GM23338 (cell line): Measurements from ENCODE around the gene PAX2. TPM values are rescaled to one million over a fixed set of nuclear protein-coding genes. Genes with fewer than 3 reads are reported as not detected.

Source experiments
- ATAC-seq: fragments of 200-7000 bp; cut with Tn5 transposase; 3 replicates; pipeline ENCODE4 v1.9.1; 2020
- DNase-seq: peaks from one replicate; pipeline ENCODE4 v3.0.0-alpha.2; 2015; ENCODE audit warnings: low spot score
- H2AFZ ChIP-seq: fragments of 200-600 bp; sonication (generic); 2 replicates; pipeline ENCODE4 v1.8.0; 2016; ENCODE audit warnings: antibody characterized with exemption, mild to moderate bottlenecking, moderate library complexity
- H3F3A ChIP-seq: fragments of 200-600 bp; sonication (generic); replicated peaks from 2 replicates; pipeline ENCODE4 v1.8.0; 2017; ENCODE audit warnings: antibody characterized with exemption, mixed run types, low read depth
- H3K27ac ChIP-seq: fragments of 200-600 bp; sonication (generic); 2 replicates; pipeline ENCODE4 v1.6.1; 2016; ENCODE audit warnings: low read depth
- H3K27me3 ChIP-seq: fragments of 200-600 bp; sonication (generic); 2 replicates; pipeline ENCODE4 v1.8.0; 2016; ENCODE audit warnings: mild to moderate bottlenecking, mixed run types, moderate library complexity; ENCODE audit not compliant: insufficient read depth
- H3K36me3 ChIP-seq: fragments of 200-600 bp; sonication (generic); 2 replicates; pipeline ENCODE4 v1.8.0; 2016; ENCODE audit warnings: mild to moderate bottlenecking; ENCODE audit not compliant: insufficient read depth
- H3K4me1 ChIP-seq: fragments of 200-600 bp; sonication (generic); 2 replicates; pipeline ENCODE4 v1.8.0; 2016; ENCODE audit warnings: mild to moderate bottlenecking, moderate library complexity; ENCODE audit not compliant: insufficient read depth
- H3K4me2 ChIP-seq: fragments of 200-600 bp; sonication (generic); 2 replicates; pipeline ENCODE4 v1.7.1; 2017; ENCODE audit warnings: mixed run types
- H3K4me3 ChIP-seq: fragments of 200-600 bp; sonication (generic); 2 replicates; pipeline ENCODE4 v1.6.1; 2016; ENCODE audit warnings: mixed run types
- H3K79me2 ChIP-seq: fragments of 200-600 bp; sonication (generic); replicated peaks from 2 replicates; pipeline ENCODE4 v1.8.0; 2017; ENCODE audit warnings: mild to moderate bottlenecking; ENCODE audit not compliant: insufficient read depth
- H3K9me2 ChIP-seq: fragments of 200-600 bp; sonication (generic); 2 replicates; pipeline ENCODE4 v1.8.0; 2017; ENCODE audit not compliant: insufficient read depth
- H4K20me1 ChIP-seq: fragments of 200-600 bp; sonication (generic); replicated peaks from 2 replicates; pipeline ENCODE4 v1.8.0; 2017; ENCODE audit warnings: mild to moderate bottlenecking; ENCODE audit not compliant: insufficient read depth
- H3K27ac Mint-ChIP-seq: 2 replicates; pipeline ENCODE4 v1.8.0; 2020; ENCODE audit warnings: inconsistent platforms, mild to moderate bottlenecking, moderate library complexity, mixed read lengths
- H3K27me3 Mint-ChIP-seq: 3 replicates; pipeline ENCODE4 v1.8.0; 2022; ENCODE audit warnings: low read depth, mild to moderate bottlenecking, moderate library complexity, mixed read lengths, inconsistent platforms; ENCODE audit not compliant: insufficient read depth, poor library complexity
- H3K36me3 Mint-ChIP-seq: 3 replicates; pipeline ENCODE4 v1.8.0; 2021; ENCODE audit warnings: low read depth, mild to moderate bottlenecking, inconsistent platforms, moderate library complexity, mixed read lengths
- H3K4me1 Mint-ChIP-seq: 3 replicates; pipeline ENCODE4 v1.8.0; 2020; ENCODE audit warnings: mild to moderate bottlenecking, inconsistent platforms, mixed read lengths
- H3K4me3 Mint-ChIP-seq: 3 replicates; pipeline ENCODE4 v1.8.0; 2021; ENCODE audit warnings: moderate library complexity, mild to moderate bottlenecking, inconsistent platforms, mixed read lengths
- H3K9me3 Mint-ChIP-seq: 3 replicates; pipeline ENCODE4 v1.8.0; 2020; ENCODE audit warnings: moderate library complexity, mild to moderate bottlenecking, inconsistent platforms, mixed read lengths
- CREB1 ChIP-seq: fragments of 250-450 bp; sonication (Bioruptor Pico); IDR thresholded peaks from 2 replicates; pipeline ENCODE4 v1.5.0; 2020; ENCODE audit warnings: low read depth, mild to moderate bottlenecking, moderate library complexity
- EZH2 ChIP-seq: fragments of 200-600 bp; sonication (generic); IDR thresholded peaks from one replicate; pipeline ENCODE4 v1.8.0; 2017; ENCODE audit warnings: antibody characterized with exemption, mild to moderate bottlenecking, low read depth; ENCODE audit not compliant: unreplicated experiment
- JUNB ChIP-seq: IDR thresholded peaks from one replicate; pipeline ENCODE4 v1.6.1; 2016; ENCODE audit warnings: antibody characterized with exemption; ENCODE audit not compliant: unreplicated experiment
- ZNF114 ChIP-seq: fragments of 250-450 bp; sonication (Bioruptor Pico); IDR thresholded peaks from 2 replicates; pipeline ENCODE4 v1.5.0; 2020; ENCODE audit warnings: mild to moderate bottlenecking, moderate library complexity
- polyA plus RNA-seq: library from polyadenylated mRNA; unstranded; fragments of >200 nt; fragmentation: Nextera tagmentation; extraction: Ambion mirVana; gene quantifications from 2 replicates; pipeline ENCODE4 v1.2.1, GENCODE V29; 2016
- total RNA-seq: library from RNA; depleted of rRNA; stranded (reverse); fragments of >200 nt; shearing (Covaris generic); gene quantifications from 2 replicates; pipeline ENCODE4 v1.2.3, GENCODE V29; 2014
- TF ChIP-seq, protein P1 (sequence below), 2 experiments: fragments of 200-600 bp in 1 of 2; sonication (generic) in 1 of 2; conservative IDR thresholded peaks; 2 replicates each; pipeline versions ENCODE4 v1.5.1 to v1.6.1; 2016 to 2017; ENCODE audit warnings: antibody characterized with exemption in 2 of 2, low read depth in 2 of 2, mild to moderate bottlenecking in 2 of 2, moderate library complexity in 1 of 2
- TF ChIP-seq, protein P2 (sequence below): IDR thresholded peaks from one replicate; pipeline ENCODE4 v1.6.1; 2018; ENCODE audit warnings: antibody characterized with exemption; ENCODE audit not compliant: unreplicated experiment

PAX2 gene
- total and polyA plus RNA-seq, 2 experiments from 2014 or later, result not detected

DNA sequence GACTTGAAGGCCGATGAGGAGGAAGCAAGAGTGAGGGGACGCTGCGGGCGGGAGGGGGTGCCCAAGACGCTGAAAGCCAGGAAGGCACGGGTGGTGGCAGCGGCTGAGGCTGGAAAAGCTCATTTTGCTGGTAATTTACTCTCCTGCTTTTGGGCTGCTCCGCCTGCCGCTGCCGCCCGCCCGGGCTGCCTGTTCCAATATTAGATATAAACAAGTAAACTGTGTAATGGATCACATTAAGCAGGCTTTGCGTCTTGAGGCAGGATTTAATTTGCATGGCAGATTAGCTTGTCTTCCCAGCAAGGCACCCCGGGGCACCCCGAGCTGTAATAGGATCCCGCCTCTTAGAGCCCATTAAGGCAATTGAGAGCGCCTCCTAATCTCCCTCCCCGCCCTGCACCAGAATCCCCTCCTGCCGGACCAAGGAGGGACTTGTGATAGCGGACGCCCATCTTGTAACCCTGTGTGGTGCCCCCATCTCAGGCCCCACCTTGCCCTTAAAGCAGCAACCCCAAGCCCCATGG, 121.3 kb downstream of the PAX2 start:
- Histone ChIP-seq H3K36me3 (no peaks in the 10 kb centered on the region; the same call in 1 of the 2 replicates), H3K27me3 (peaks cover 38% of the 10 kb centered on the region), H3K4me1 (peaks cover 8% of the 10 kb centered on the region; the same call in 1 of the 2 replicates), H4K20me1 (no peaks in the 10 kb centered on the region), H3F3A (no peaks in the 10 kb centered on the region), H3K4me3 (peak overlapping the region; percentile 54), H2AFZ (peak overlapping the region; percentile 98; the same call in 1 of the 2 replicates), H3K4me2 (peak overlapping the region; percentile 90), H3K27ac (no peak overlapping the region), H3K9me2 (no peaks in the 10 kb centered on the region), H3K79me2 (no peaks in the 10 kb centered on the region)
- H3K9me3 Mint-ChIP-seq, result no peaks in the 10 kb centered on the region
- TF ChIP-seq, protein P1, sequence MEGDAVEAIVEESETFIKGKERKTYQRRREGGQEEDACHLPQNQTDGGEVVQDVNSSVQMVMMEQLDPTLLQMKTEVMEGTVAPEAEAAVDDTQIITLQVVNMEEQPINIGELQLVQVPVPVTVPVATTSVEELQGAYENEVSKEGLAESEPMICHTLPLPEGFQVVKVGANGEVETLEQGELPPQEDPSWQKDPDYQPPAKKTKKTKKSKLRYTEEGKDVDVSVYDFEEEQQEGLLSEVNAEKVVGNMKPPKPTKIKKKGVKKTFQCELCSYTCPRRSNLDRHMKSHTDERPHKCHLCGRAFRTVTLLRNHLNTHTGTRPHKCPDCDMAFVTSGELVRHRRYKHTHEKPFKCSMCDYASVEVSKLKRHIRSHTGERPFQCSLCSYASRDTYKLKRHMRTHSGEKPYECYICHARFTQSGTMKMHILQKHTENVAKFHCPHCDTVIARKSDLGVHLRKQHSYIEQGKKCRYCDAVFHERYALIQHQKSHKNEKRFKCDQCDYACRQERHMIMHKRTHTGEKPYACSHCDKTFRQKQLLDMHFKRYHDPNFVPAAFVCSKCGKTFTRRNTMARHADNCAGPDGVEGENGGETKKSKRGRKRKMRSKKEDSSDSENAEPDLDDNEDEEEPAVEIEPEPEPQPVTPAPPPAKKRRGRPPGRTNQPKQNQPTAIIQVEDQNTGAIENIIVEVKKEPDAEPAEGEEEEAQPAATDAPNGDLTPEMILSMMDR (conservative IDR thresholded peaks at IDR 0.05; ENCODE audit: low read depth in 2 of 2), result 0 out of 4 replicates have a peak, but pooled peaks of 1 of the 2 experiments have one; percentile 4
- TF ChIP-seq, protein P2, sequence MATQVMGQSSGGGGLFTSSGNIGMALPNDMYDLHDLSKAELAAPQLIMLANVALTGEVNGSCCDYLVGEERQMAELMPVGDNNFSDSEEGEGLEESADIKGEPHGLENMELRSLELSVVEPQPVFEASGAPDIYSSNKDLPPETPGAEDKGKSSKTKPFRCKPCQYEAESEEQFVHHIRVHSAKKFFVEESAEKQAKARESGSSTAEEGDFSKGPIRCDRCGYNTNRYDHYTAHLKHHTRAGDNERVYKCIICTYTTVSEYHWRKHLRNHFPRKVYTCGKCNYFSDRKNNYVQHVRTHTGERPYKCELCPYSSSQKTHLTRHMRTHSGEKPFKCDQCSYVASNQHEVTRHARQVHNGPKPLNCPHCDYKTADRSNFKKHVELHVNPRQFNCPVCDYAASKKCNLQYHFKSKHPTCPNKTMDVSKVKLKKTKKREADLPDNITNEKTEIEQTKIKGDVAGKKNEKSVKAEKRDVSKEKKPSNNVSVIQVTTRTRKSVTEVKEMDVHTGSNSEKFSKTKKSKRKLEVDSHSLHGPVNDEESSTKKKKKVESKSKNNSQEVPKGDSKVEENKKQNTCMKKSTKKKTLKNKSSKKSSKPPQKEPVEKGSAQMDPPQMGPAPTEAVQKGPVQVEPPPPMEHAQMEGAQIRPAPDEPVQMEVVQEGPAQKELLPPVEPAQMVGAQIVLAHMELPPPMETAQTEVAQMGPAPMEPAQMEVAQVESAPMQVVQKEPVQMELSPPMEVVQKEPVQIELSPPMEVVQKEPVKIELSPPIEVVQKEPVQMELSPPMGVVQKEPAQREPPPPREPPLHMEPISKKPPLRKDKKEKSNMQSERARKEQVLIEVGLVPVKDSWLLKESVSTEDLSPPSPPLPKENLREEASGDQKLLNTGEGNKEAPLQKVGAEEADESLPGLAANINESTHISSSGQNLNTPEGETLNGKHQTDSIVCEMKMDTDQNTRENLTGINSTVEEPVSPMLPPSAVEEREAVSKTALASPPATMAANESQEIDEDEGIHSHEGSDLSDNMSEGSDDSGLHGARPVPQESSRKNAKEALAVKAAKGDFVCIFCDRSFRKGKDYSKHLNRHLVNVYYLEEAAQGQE, result no peak
- peaks cover 36% of the 10 kb centered on the region for H3K27me3 Mint-ChIP-seq
- no peaks in the 10 kb centered on the region for H3K36me3 Mint-ChIP-seq
- H3K4me3 Mint-ChIP-seq, result peak overlapping the region; percentile 66
- H3K4me1 Mint-ChIP-seq, result peaks cover 15% of the 10 kb centered on the region
- DNase-seq (peak; percentile 79), ATAC-seq (peak; percentile 93)
- no peak overlapping the region for H3K27ac Mint-ChIP-seq

DNA sequence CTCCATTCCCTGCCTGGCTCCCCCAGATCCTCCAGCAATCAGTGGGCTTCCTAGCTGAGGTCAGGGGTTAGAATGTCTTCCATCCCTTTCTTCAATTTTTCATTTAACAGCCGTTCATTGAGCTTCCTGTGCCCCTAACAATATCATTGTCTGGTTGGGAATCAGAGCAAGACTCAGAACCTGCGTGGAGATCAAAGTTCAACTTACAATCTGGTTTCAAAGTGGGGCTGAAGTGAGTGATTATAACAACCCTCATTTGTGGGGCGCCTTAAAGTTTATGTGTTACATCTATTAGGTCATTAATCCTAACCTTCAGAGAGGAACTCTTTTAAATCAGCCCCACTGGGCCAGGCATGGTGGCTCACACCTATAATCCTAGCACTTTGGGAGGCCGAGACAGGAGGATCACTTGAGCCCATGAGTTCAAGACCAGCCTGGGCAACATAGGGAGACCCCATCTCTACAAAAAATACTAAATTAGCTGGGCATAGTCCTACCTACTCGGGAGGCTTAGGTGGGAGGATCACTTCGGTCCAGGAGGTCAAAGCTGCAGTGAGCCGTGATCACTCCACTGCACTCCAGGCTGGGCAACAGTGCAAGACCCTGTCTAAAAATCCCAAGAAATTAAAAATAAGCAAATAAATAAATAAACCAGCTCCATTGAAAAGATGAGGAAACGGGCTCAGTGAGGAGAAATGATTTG, 122.0 kb downstream of the PAX2 start:
- no peaks in the 10 kb centered on the region for H3K36me3 Mint-ChIP-seq
- no peaks in the 10 kb centered on the region for H3F3A ChIP-seq
- peak overlapping the region; percentile 84; the same call in 1 of the 2 replicates for H2AFZ ChIP-seq
- no peaks in the 10 kb centered on the region for H4K20me1 ChIP-seq
- H3K4me3 Mint-ChIP-seq, result peak overlapping the region; percentile 66
- no peaks in the 10 kb centered on the region; the same call in 1 of the 2 replicates for H3K36me3 ChIP-seq
- peaks cover 35% of the 10 kb centered on the region for H3K27me3 Mint-ChIP-seq
- peaks cover 37% of the 10 kb centered on the region for H3K27me3 ChIP-seq
- H3K27ac Mint-ChIP-seq, result no peak overlapping the region
- H3K4me1 ChIP-seq, result peaks cover 8% of the 10 kb centered on the region; the same call in 1 of the 2 replicates
- ATAC-seq, result no peak
- peak overlapping the region; percentile 54; the same call in 1 of the 2 replicates for H3K4me3 ChIP-seq
- peak overlapping the region; percentile 90 for H3K4me2 ChIP-seq
- no peak for DNase-seq
- H3K9me3 Mint-ChIP-seq, result no peaks in the 10 kb centered on the region
- no peaks in the 10 kb centered on the region for H3K79me2 ChIP-seq
- H3K4me1 Mint-ChIP-seq, result peaks cover 15% of the 10 kb centered on the region
- no peak overlapping the region for H3K27ac ChIP-seq
- H3K9me2 ChIP-seq, result no peaks in the 10 kb centered on the region
- TF ChIP-seq EZH2, result no peak
- TF ChIP-seq CREB1 (CRISPR knock-in tag), result no peak
- TF ChIP-seq JUNB, result no peak
- no peak for TF ChIP-seq ZNF114 (CRISPR knock-in tag)
- TF ChIP-seq, protein P1 (conservative IDR thresholded peaks at IDR 0.05; ENCODE audit: low read depth in 2 of 2), result no peak
- TF ChIP-seq, protein P2, result no peak
